NCI-H510A treated with DMSO at 0.1 percent for 48 hours (cell line): ENCODE data around the gene AMOTL1.

ENCODE experiments used
- DNase-seq: peaks from one replicate; lab custom pipeline; 2025; lab: John Stamatoyannopoulos, UW

Gene AMOTL1

GRCh38 chr11:94925422-94926270 lies 157.5 kb downstream of the AMOTL1 start:
- no peak for DNase-seq

- DNase-seq = no peak
These were observed 158.1 kb downstream of the AMOTL1 start for GRCh38 chr11:94926271-94926625.
